GM12878 (cell line): ENCODE measurements around the gene DNAJC18. TPM values are rescaled to one million over a fixed set of nuclear protein-coding genes. Genes with fewer than 3 reads are reported as not detected.
A peak's percentile ranks its signal among the peaks of the same experiment; 100 is the strongest.
"Not testable (repeated sequence)": the region's sequence is repeated elsewhere in the genome, so short reads cannot be mapped to it uniquely, and the experiment has no call there.

Experiments used
- ATAC-seq: fragments of 200-7000 bp; cut with Tn5 transposase; 3 replicates; pipeline ENCODE4 v1.9.1; 2020; ENCODE audit warnings: mild to moderate bottlenecking, moderate library complexity
- BruUV-seq: library from RNA; stranded (reverse); fragments of 400-500 nt; replicated peaks from 2 replicates; lab custom pipeline; 2021; lab: Mats Ljungman, UMichigan
- CTCF ChIA-PET: fragments of 300-600 bp; sonication (Branson Sonifier 250); formaldehyde crosslinking; extraction: SDS; loops from one replicate; lab custom pipeline; 2021; ENCODE audit warnings: inconsistent platforms; lab: Yijun Ruan, JAX
- POLR2A ChIA-PET: fragments of 350-600 bp; formaldehyde crosslinking; extraction: SDS; loops from one replicate; lab custom pipeline; 2021; ENCODE audit warnings: inconsistent platforms; lab: Charles Lee
- RAD21 ChIA-PET: fragments of 300-600 bp; sonication (Branson Sonifier 250); formaldehyde crosslinking; loops from one replicate; lab custom pipeline; 2023; ENCODE audit warnings: antibody characterized with exemption; ENCODE audit not compliant: unreplicated experiment; lab: Charles Lee
- SMC1A ChIA-PET: fragments of 300-600 bp; sonication (Branson Sonifier 250); formaldehyde crosslinking; loops from one replicate; lab custom pipeline; 2023; ENCODE audit not compliant: unreplicated experiment, uncharacterized antibody; lab: Charles Lee
- DNase-seq: peaks from one replicate; pipeline ENCODE4 v3.0.0-alpha.2; 2011; ENCODE audit warnings: low read depth, low spot score
- FAIRE-seq: peaks from 3 replicates; lab custom pipeline; 2011; peaks lifted over from hg19 to GRCh38; lab: Jason Lieb, UNC
- H2AFZ ChIP-seq: 2 replicates; pipeline ENCODE4 v1.6.0; 2011; ENCODE audit warnings: low read depth, low read length, control low read depth; ENCODE audit not compliant: control insufficient read depth
- H3K27ac ChIP-seq: 2 replicates; pipeline ENCODE4 v1.5.1; 2011; ENCODE audit warnings: control low read depth; ENCODE audit not compliant: control insufficient read depth, insufficient read depth
- H3K27me3 ChIP-seq, 2 experiments: replicated peaks in 1 of 2; 2 replicates each; pipeline versions ENCODE4 v1.6.0 to v1.6.1; 2011; ENCODE audit warnings: low read length in 1 of 2; ENCODE audit not compliant: control insufficient read depth in 2 of 2, insufficient read depth in 2 of 2
- H3K36me3 ChIP-seq, 2 experiments: 2 replicates each; pipeline ENCODE4 v1.5.1; 2011; ENCODE audit warnings: low read length in 1 of 2; ENCODE audit not compliant: control insufficient read depth in 2 of 2, insufficient read depth in 2 of 2
- H3K4me1 ChIP-seq: 2 replicates; pipeline ENCODE4 v1.6.1; 2011; ENCODE audit warnings: mild to moderate bottlenecking, low read length, moderate library complexity, mixed read lengths; ENCODE audit not compliant: control insufficient read depth, insufficient read depth
- H3K4me2 ChIP-seq: 2 replicates; pipeline ENCODE4 v1.6.0; 2011; ENCODE audit warnings: control low read depth; ENCODE audit not compliant: control insufficient read depth, insufficient read depth
- H3K4me3 ChIP-seq: fragments of 200-600 bp; sonication (generic); 2 replicates; pipeline ENCODE4 v1.5.1; 2016
- H3K79me2 ChIP-seq: 2 replicates; pipeline ENCODE4 v1.6.0; 2011; ENCODE audit warnings: low read length; ENCODE audit not compliant: control insufficient read depth, insufficient read depth
- H3K9ac ChIP-seq: 2 replicates; pipeline ENCODE4 v1.8.0; 2011; ENCODE audit warnings: low read length, control low read depth, mixed read lengths; ENCODE audit not compliant: control insufficient read depth, insufficient read depth
- H3K9me3 ChIP-seq: replicated peaks from 3 replicates; pipeline ENCODE4 v1.5.1; 2011; ENCODE audit warnings: mild to moderate bottlenecking, low read length; ENCODE audit not compliant: control insufficient read depth, insufficient read depth
- H4K20me1 ChIP-seq: 2 replicates; pipeline ENCODE4 v1.6.0; 2011; ENCODE audit not compliant: control insufficient read depth, insufficient read depth
- BHLHE40 ChIP-seq, 2 experiments: fragments of 450-650 bp in 1 of 2; IDR thresholded peaks; 2 replicates each; pipeline ENCODE4 v1.6.1; 2011 to 2017; ENCODE audit warnings: low read depth in 2 of 2, borderline replicate concordance in 1 of 2, improper control_type of control experiment in 1 of 2, low read length in 1 of 2, mild to moderate bottlenecking in 1 of 2
- CHD1 ChIP-seq: IDR thresholded peaks from 2 replicates; pipeline ENCODE4 v1.6.1; 2012; ENCODE audit warnings: low read depth, low read length, improper control_type of control experiment
- EZH2 ChIP-seq: IDR thresholded peaks from 2 replicates; pipeline ENCODE4 v1.6.1; 2012; ENCODE audit warnings: low read depth, mild to moderate bottlenecking, control low read depth, inconsistent platforms, low read length, borderline replicate concordance; ENCODE audit not compliant: control insufficient read depth
- FOS ChIP-seq: IDR thresholded peaks from 3 replicates; pipeline ENCODE4 v1.6.1; 2011; ENCODE audit warnings: borderline replicate concordance; ENCODE audit not compliant: insufficient read length; ENCODE audit errors: extremely low read depth
- KDM1A ChIP-seq: fragments of 200-600 bp; sonication (generic); IDR thresholded peaks from 2 replicates; pipeline ENCODE4 v1.6.1; 2016; ENCODE audit warnings: borderline replicate concordance
- LARP7 ChIP-seq: fragments of 450-650 bp; IDR thresholded peaks from 2 replicates; pipeline ENCODE4 v1.6.1; 2017; ENCODE audit warnings: mild to moderate bottlenecking
- MXI1 ChIP-seq: fragments of 150-350 bp; IDR thresholded peaks from 2 replicates; pipeline ENCODE4 v1.6.1; 2011; ENCODE audit warnings: low read depth, mild to moderate bottlenecking, inconsistent platforms, low read length, improper control_type of control experiment
- MYB ChIP-seq: fragments of 150-350 bp; IDR thresholded peaks from 2 replicates; pipeline ENCODE4 v1.6.1; 2014; ENCODE audit warnings: mild to moderate bottlenecking, low read depth, low read length, borderline replicate concordance
- NFIC ChIP-seq: IDR thresholded peaks from 2 replicates; pipeline ENCODE4 v1.6.1; 2012; ENCODE audit warnings: low read depth, mild to moderate bottlenecking, inconsistent platforms, low read length, moderate library complexity
- SREBF2 ChIP-seq: IDR thresholded peaks from 2 replicates; pipeline ENCODE4 v1.6.1; 2012; ENCODE audit warnings: mild to moderate bottlenecking, low read length
- WGBS: methylation state at CpG from one replicate; pipeline ENCODE4 v1.1.6; 2016; ENCODE audit warnings: low lambda C conversion rate; ENCODE audit not compliant: insufficient replicate concordance, insufficient coverage; ENCODE audit errors: missing lambda C conversion rate; 5-methylcytosine and 5-hydroxymethylcytosine counted together
- in situ Hi-C: fragments of 300-500 bp; cut with MboI; formaldehyde crosslinking; loops from 9 replicates; pipeline ENCODE4 v1.14.3; 2018; ENCODE audit warnings: mixed read lengths
- intact Hi-C: fragments of 100-400 bp; cut with micrococcal nuclease; formaldehyde crosslinking; loops from one replicate; pipeline ENCODE4 v1.14.2; 2022; ENCODE audit not compliant: unreplicated experiment
- polyA plus RNA-seq, 11 experiments: library from polyadenylated mRNA; depleted of rRNA in 4 of 11; unstranded in 6 of 11; stranded (reverse) in 5 of 11; fragments of >200 nt; fragmentation: Nextera tagmentation in 4 of 11; fragmentation: Illumina TruSeq in 1 of 11; extraction: Ambion mirVana in 4 of 11; extraction: Trizol in 1 of 11; gene quantifications; 1 replicate in 1 of 11; 2 replicates in 10 of 11; pipeline versions ENCODE4 v1.2.1 to v1.2.3, GENCODE V29; 2011 to 2016; ENCODE audit warnings: inconsistent platforms in 2 of 11, missing spikeins in 2 of 11, low read depth in 1 of 11
- total RNA-seq, 4 experiments: library from RNA; depleted of rRNA in 3 of 4; stranded (reverse); fragments of >200 nt in 3 of 4; fragmentation: Illumina TruSeq in 1 of 4; extraction: Trizol in 1 of 4; gene quantifications; 2 replicates each; pipeline versions ENCODE4 v1.2.1 to v1.2.3, GENCODE V29; 2013 to 2021
- TF ChIP-seq, protein P1 (sequence below): fragments of 450-650 bp; formaldehyde crosslinking; IDR thresholded peaks from 2 replicates; pipeline ENCODE4 v1.4.0; 2022; ENCODE audit warnings: mild to moderate bottlenecking, moderate library complexity

Gene DNAJC18
- total and polyA plus RNA-seq, 10 of the 15 experiments (the other 5 are each of a cell fraction or from before 2014, with no cell fraction given), result 6.4 to 26.7 (median 17.7) TPM

DNA sequence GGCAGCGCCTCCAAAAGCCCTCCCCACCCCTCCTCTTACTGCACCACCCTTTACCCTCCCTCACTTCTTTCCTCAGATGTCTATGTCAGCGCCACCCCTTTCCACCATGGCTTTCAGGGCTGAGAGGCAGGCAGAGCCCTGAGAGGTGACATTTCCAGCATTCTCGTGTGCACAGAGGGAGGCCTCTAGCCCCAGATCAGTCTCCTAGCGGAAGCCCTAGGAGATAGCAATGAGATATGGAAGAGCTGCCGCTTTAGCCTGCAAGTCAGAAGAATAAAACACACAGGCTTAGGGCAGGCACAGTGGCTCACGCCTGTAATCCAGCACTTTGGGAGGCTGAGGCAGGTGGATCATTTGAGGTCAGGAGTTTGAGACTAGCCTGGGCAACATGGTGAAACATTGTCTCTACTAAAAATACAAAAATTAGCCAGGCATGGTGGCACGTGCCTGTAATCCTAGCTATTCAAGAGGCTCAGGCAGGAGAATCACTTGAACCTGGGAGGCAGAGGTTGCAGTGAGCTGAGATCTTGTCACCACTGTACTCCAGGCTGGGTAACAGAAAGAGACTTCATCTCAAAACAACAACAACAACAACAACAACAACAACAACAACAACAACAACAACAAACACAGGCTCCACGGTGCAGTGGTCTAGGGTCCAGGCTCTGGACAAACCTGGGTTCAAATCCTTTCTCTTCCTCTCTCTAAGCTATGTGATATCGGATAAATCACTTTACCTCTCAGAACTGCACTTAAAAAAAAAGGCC, 39.5 kb upstream of the DNAJC18 start:
- FAIRE-seq, H4K20me1 ChIP-seq, intact Hi-C loops, H3K27ac ChIP-seq, in situ Hi-C loops, DNase-seq, H3K9me3 ChIP-seq, BruUV-seq, H3K36me3 ChIP-seq, H3K4me3 ChIP-seq, ATAC-seq, H3K4me2 ChIP-seq, H3K79me2 ChIP-seq, H3K9ac ChIP-seq, H2AFZ ChIP-seq, H3K27me3 ChIP-seq: not testable (repeated sequence)
- RAD21 ChIA-PET, result interaction anchor here (0.6 to 2.0 kb wide), 3 partner anchors 18 to 57 kb away, joined by 3 to 6 read pairs (median 4); no protein-coding TSS in a partner anchor
- POLR2A ChIA-PET, result interaction anchor here (0.6 to 1.7 kb wide), 8 partner anchors 9 to 228 kb away, joined by 3 to 8 read pairs (median 3); no protein-coding TSS in a partner anchor
- SMC1A ChIA-PET, result interaction anchor here (0.6 to 2.2 kb wide), 8 partner anchors 17 to 86 kb away, joined by 3 to 9 read pairs (median 3); no protein-coding TSS in a partner anchor
- peak in 1 of 2 experiments; percentile 54; a peak in 1 of 4 replicates for TF ChIP-seq BHLHE40 (IDR thresholded peaks at IDR 0.05; ENCODE audit: borderline replicate concordance in 1 of 2, low read depth in 2 of 2, low read length in 1 of 2)
- H3K4me1 ChIP-seq, result peaks cover 34% of the 10 kb centered on the region
- CTCF ChIA-PET, result interaction anchor here (0.7 to 0.8 kb wide), 3 partner anchors 15 to 23 kb away, joined by 3 read pairs; no protein-coding TSS in a partner anchor
- WGBS, result 66% methylated on average over 9 of the region's 9 CpGs

- H2AFZ ChIP-seq, result no peak overlapping the region
- H3K36me3 ChIP-seq, result peaks cover 0 to 4% of the 10 kb centered on the region in 2 experiments; a peak in 2 of 4 replicates
- H3K27me3 ChIP-seq, result no peaks in the 10 kb centered on the region
- H3K9me3 ChIP-seq, result no peaks in the 10 kb centered on the region
- H4K20me1 ChIP-seq, result no peaks in the 10 kb centered on the region
- 76% methylated on average over 13 of the region's 13 CpGs for WGBS
- in situ Hi-C loops (no loop called here), intact Hi-C loops (no loop called here)
- no peak overlapping the region for H3K9ac ChIP-seq
- FAIRE-seq, result no peak
- ATAC-seq, result no peak
- CTCF ChIA-PET, result no interaction called here
- H3K4me2 ChIP-seq, result no peak overlapping the region
- no peak overlapping the region for H3K4me3 ChIP-seq
- RAD21 ChIA-PET, result interaction anchor here (0.6 kb wide), 1 partner anchor 183 kb away, joined by 3 read pairs; the partner anchor contains the start of gene MATR3
- SMC1A ChIA-PET, result no interaction called here
- BruUV-seq, result no TSS peak
- H3K4me1 ChIP-seq, result peaks cover 11% of the 10 kb centered on the region
- H3K79me2 ChIP-seq, result no peaks in the 10 kb centered on the region
- no peak overlapping the region for H3K27ac ChIP-seq
- no peak for DNase-seq
- POLR2A ChIA-PET, result interaction anchor here (0.5 to 0.6 kb wide), 2 partner anchors 12 to 18 kb away, joined by 4 to 5 read pairs; no protein-coding TSS in a partner anchor
- TF ChIP-seq KDM1A (no peak), LARP7 (no peak), SREBF2 (no peak), MXI1 (no peak), NFIC (no peak), CHD1 (no peak), MYB (no peak), FOS (no peak), EZH2 (no peak)
- TF ChIP-seq, protein P1, sequence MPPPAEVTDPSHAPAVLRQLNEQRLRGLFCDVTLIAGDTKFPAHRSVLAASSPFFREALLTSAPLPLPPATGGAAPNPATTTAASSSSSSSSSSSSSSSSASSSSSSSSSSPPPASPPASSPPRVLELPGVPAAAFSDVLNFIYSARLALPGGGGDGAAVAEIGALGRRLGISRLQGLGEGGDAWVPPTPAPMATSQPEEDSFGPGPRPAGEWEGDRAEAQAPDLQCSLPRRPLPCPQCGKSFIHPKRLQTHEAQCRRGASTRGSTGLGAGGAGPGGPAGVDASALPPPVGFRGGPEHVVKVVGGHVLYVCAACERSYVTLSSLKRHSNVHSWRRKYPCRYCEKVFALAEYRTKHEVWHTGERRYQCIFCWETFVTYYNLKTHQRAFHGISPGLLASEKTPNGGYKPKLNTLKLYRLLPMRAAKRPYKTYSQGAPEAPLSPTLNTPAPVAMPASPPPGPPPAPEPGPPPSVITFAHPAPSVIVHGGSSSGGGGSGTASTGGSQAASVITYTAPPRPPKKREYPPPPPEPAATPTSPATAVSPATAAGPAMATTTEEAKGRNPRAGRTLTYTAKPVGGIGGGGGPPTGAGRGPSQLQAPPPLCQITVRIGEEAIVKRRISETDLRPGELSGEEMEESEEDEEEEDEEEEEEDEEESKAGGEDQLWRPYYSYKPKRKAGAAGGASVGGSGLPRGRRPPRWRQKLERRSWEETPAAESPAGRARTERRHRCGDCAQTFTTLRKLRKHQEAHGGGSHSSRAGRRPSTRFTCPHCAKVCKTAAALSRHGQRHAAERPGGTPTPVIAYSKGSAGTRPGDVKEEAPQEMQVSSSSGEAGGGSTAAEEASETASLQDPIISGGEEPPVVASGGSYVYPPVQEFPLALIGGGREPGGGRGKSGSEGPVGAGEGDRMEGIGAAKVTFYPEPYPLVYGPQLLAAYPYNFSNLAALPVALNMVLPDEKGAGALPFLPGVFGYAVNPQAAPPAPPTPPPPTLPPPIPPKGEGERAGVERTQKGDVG (CRISPR knock-in tag), result no peak
Measured at GRCh38 chr5:139475865-139476617, 36.7 kb upstream of the DNAJC18 start.
